Immature natural killer cell (primary cell): ENCODE results near the gene PTGES. TPM values are rescaled to one million over a fixed set of nuclear protein-coding genes. Genes with fewer than 3 reads are reported as not detected.

Experiments
- DNase-seq, 3 donors: peaks; one replicate each; pipeline ENCODE4 v3.0.0; 2022; ENCODE audit warnings: mixed read lengths in 1 of 3
- H3K27ac Mint-ChIP-seq, 6 donors: one replicate each; pipeline ENCODE4 v1.8.0; 2020; ENCODE audit warnings: mixed read lengths in 6 of 6, mild to moderate bottlenecking in 5 of 6, inconsistent platforms in 4 of 6, moderate library complexity in 3 of 6
- H3K27me3 Mint-ChIP-seq, 3 donors: one replicate each; pipeline ENCODE4 v1.8.0; 2020 to 2021; ENCODE audit warnings: low read depth in 3 of 3, mild to moderate bottlenecking in 3 of 3, mixed read lengths in 3 of 3, moderate library complexity in 3 of 3, inconsistent platforms in 1 of 3
- H3K36me3 Mint-ChIP-seq, 3 donors: one replicate each; pipeline ENCODE4 v1.8.0; 2020; ENCODE audit warnings: mixed read lengths in 3 of 3, inconsistent platforms in 2 of 3, mild to moderate bottlenecking in 2 of 3
- H3K4me1 Mint-ChIP-seq, 2 donors: one replicate each; pipeline ENCODE4 v1.8.0; 2020; ENCODE audit warnings: inconsistent platforms in 2 of 2, mild to moderate bottlenecking in 2 of 2, mixed read lengths in 2 of 2, moderate library complexity in 1 of 2
- H3K4me3 Mint-ChIP-seq, 5 donors: one replicate each; pipeline ENCODE4 v1.8.0; 2020; ENCODE audit warnings: mild to moderate bottlenecking in 5 of 5, mixed read lengths in 5 of 5, inconsistent platforms in 3 of 5, moderate library complexity in 3 of 5
- H3K9me3 Mint-ChIP-seq, 6 donors: one replicate each; pipeline ENCODE4 v1.8.0; 2020; ENCODE audit warnings: mild to moderate bottlenecking in 6 of 6, mixed read lengths in 6 of 6, inconsistent platforms in 4 of 6, moderate library complexity in 3 of 6
- polyA plus RNA-seq, 3 donors: library from polyadenylated mRNA; unstranded; fragments of 300-500 nt; fragmentation: Illumina TruSeq; gene quantifications; one replicate each; pipeline ENCODE4 v1.2.3, GENCODE V29; 2021

The PTGES gene
- polyA plus RNA-seq, 3 donors from 2014 or later: not detected

DNA sequence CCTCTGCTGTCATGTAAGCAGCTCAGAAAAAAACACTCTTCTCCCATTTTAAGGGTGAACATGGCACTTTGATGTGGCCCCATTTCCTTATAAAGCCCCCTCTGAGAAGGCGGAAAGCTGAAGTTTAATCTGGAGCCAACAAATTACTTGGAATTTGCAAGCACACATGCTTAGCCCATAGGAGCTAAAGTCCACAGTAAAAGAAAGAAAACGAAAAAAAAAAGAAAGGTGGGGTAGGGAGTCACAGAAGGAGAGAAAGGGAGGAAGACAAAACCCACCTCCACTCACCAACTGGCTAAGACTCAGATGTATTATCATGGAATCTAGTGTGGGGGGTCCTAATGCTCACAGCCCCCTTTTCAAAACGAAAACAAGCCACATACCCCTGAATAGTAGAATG lies 57.0 kb downstream of the PTGES start:
- H3K27me3 Mint-ChIP-seq: peaks cover 2 to 9% (median 8%) of the 10 kb centered on the region in 3 donors
- H3K9me3 Mint-ChIP-seq: no peaks in the 10 kb centered on the region
- DNase-seq: no peak
- H3K4me1 Mint-ChIP-seq: no peaks in the 10 kb centered on the region
- no peak overlapping the region for H3K4me3 Mint-ChIP-seq
- H3K36me3 Mint-ChIP-seq: no peaks in the 10 kb centered on the region
- no peak overlapping the region for H3K27ac Mint-ChIP-seq

DNA sequence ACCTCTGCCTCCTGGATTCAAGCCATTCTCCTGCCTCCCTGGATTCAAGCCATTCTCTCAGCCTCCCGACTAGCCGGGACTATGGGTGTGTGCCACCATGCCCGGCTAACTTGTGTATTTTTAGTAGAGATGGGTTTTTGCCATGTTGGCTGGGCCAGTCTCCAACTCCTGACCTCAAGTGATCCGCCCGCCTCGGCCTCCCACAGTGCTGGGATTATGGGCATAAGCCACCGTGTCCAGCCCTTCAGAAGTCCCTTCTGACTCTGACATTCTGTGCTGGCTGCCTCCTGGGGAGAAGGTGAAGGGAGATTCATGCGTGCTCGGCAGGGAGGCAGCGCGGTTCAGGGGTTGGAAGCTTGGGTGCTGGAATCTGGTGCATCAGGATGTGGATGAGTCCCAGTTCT lies 58.6 kb downstream of the PTGES start:
- DNase-seq: no peak
- Mint-ChIP-seq H3K27me3 (peaks cover 2 to 9% (median 7%) of the 10 kb centered on the region in 3 donors), H3K27ac (no peak overlapping the region), H3K36me3 (no peaks in the 10 kb centered on the region), H3K4me1 (no peaks in the 10 kb centered on the region), H3K9me3 (no peaks in the 10 kb centered on the region), H3K4me3 (no peak overlapping the region)

DNA sequence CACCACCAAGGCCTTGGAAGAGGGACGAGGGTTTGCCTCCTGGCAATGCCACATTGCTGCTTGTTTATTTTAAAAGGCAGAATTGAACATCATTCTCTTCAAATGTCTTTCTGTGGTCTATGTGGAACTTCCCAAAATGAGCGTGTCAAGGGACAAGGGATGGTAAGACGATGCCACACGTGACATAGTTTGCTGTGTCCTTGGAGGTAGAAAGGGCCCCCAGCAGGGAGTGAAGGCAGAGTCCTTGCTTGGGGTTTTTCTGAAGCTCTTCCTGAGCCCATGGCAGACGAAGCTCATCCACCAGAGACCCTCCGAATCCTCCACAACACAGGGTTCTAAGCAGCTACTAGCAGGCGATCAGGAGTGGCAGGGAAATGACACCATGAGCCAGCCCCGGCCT lies 59.1 kb downstream of the PTGES start:
- Mint-ChIP-seq H3K27me3 (peaks cover 2 to 9% (median 7%) of the 10 kb centered on the region in 3 donors), H3K9me3 (no peaks in the 10 kb centered on the region), H3K4me3 (no peak overlapping the region), H3K27ac (no peak overlapping the region), H3K36me3 (no peaks in the 10 kb centered on the region), H3K4me1 (no peaks in the 10 kb centered on the region)
- DNase-seq: no peak

DNA sequence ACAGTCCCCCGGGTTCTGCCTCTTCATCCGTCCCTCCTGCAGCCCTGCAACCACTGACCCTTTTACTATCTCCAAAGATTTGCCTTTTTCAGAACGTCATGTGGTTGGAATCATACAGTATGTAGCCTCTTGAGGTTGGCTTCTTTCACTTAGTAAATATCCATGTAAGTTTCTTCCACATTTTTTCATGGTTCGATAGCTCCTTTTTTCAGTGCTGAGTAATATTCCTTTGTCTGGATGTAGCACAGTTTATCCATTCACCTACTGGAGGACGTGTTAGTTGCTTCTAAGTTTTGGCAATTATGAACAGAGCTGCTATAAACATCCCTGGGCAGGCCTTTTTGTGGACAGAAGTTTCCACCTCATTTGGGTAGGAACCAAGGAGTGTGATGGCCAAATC lies 60.3 kb downstream of the PTGES start:
- Mint-ChIP-seq H3K27ac (no peak overlapping the region), H3K9me3 (no peaks in the 10 kb centered on the region), H3K4me3 (no peak overlapping the region), H3K36me3 (no peaks in the 10 kb centered on the region), H3K4me1 (no peaks in the 10 kb centered on the region), H3K27me3 (peaks cover 2 to 9% (median 7%) of the 10 kb centered on the region in 3 donors)
- DNase-seq: no peak

Other genes with a start within 250 kb of the PTGES start
- not detected for gene C9orf50, start 131.9 kb downstream of the PTGES start, polyA plus RNA-seq
- gene NTMT1, start 126.9 kb downstream of the PTGES start, polyA plus RNA-seq: 10 to 100 TPM; 33.8 to 41.3 (median 35.8) TPM
- gene ASB6, start 110.9 kb downstream of the PTGES start, polyA plus RNA-seq: 10 to 100 TPM; 13.9 to 26.6 (median 19.9) TPM
- gene PRRX2, start 87.4 kb downstream of the PTGES start, polyA plus RNA-seq: under 1 TPM in 1 of 3 donors, not detected in 2; 0.18 TPM
- gene TOR1B, start 50.1 kb upstream of the PTGES start, polyA plus RNA-seq: 10 to 100 TPM; 23.2 to 45.1 (median 25.8) TPM
- 100 to 1,000 TPM in 2 of 3 donors, 10 to 100 TPM in 1; 89.3 to 131 (median 108) TPM for gene TOR1A, start 71.1 kb upstream of the PTGES start, polyA plus RNA-seq
- 100 to 1,000 TPM; 147 to 196 (median 173) TPM for gene C9orf78, start 82.2 kb upstream of the PTGES start, polyA plus RNA-seq
- 10 to 100 TPM; 21.6 to 51.8 (median 25.1) TPM for gene USP20, start 82.4 kb upstream of the PTGES start, polyA plus RNA-seq